ENCODE data around the gene C1QTNF8.

- TF ChIP-seq REST (IDR thresholded peaks at IDR 0.05; ENCODE audit: insufficient read depth in 1 of 2, low read depth in 2 of 2, low read length in 2 of 2) (no peak), TAF1 (IDR thresholded peaks at IDR 0.05; ENCODE audit: borderline replicate concordance, insufficient read depth, low read length) (no peak), POLR2AphosphoS5 (IDR thresholded peaks at IDR 0.05; ENCODE audit: low read depth, low read length) (no peak), SIN3A (IDR thresholded peaks at IDR 0.05; ENCODE audit: borderline replicate concordance, insufficient read depth, low read length) (no peak), FOXP2 (optimal IDR thresholded peaks at IDR 0.05; ENCODE audit: borderline replicate concordance, extremely low read depth, extremely low read length, insufficient read depth) (no peak)
These were observed 30.5 kb upstream of the C1QTNF8 start for GRCh38 chr16:1126586-1126985.

All from PFSK-1 (cell line).